ENCODE results near the gene BTBD19. TPM values are rescaled to one million over a fixed set of nuclear protein-coding genes. Genes with fewer than 3 reads are reported as not detected.

The BTBD19 gene
- total and polyA plus RNA-seq, 9 of the 15 experiments (the other 6 are each of a cell fraction or from before 2014, with no cell fraction given) = 0.22 to 2.0 (median 0.95) TPM

DNA sequence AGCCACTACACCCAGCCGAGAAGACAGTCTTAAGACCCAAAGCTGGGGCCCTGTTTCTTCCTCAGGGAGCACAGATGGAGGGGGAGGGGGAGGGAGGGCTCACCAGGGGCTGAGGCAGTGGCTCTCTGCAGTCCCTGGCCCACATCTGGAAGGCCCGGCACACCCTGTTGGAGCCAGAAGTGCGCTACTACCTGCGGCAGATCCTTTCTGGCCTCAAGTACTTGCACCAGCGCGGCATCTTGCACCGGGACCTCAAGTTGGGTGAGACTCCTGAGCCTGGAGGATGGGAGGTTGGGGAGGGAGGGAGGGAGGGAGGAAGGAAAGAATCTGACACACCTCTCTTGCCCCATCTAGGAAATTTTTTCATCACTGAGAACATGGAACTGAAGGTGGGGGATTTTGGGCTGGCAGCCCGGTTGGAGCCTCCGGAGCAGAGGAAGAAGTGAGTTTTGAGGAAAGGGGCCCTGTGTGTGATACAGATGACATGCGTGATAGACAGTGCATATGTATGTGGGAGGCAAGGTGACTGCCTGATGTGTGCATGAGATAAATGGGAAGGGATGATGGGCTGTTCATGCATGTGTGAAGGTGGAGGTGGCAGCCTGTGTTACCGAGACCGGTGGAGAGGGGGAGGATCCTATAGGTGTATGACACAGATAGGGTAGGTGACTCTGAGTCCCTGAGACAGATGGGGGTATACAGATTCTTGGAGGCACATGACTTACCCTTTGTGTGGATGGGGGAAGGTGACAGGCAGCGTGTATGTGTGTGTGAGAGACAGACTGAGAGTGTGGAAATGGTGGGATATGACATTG lies 6.6 kb upstream of the BTBD19 start (continued):
- TF ChIP-seq NFIX (CRISPR knock-in tag; IDR thresholded peaks at IDR 0.05; ENCODE audit: low read depth) (no peak), TOE1 (IDR thresholded peaks at IDR 0.05; ENCODE audit: borderline replicate concordance) (peak; percentile 47; the same call in 1 of the 2 replicates), TOE1 (CRISPR knock-in tag; IDR thresholded peaks at IDR 0.05; ENCODE audit: borderline replicate concordance, low read depth) (no peak), FIP1L1 (IDR thresholded peaks at IDR 0.05; ENCODE audit: low read depth, low read length, poor library complexity, severe bottlenecking) (no peak), IFI16 (CRISPR knock-in tag; IDR thresholded peaks at IDR 0.05) (no peak), SMARCA5 (IDR thresholded peaks at IDR 0.05) (no peak), GTF2E2 (tag; IDR thresholded peaks at IDR 0.05) (no peak), ELF2 (CRISPR knock-in tag; IDR thresholded peaks at IDR 0.05) (no peak), TAF15 (IDR thresholded peaks at IDR 0.05; ENCODE audit: low read depth, low read length) (no peak), EHMT2 (IDR thresholded peaks at IDR 0.05) (no peak), CBX8 (IDR thresholded peaks at IDR 0.05; ENCODE audit: borderline replicate concordance, extremely low read depth, low read depth, low read length, poor library complexity, severe bottlenecking) (no peak), SNIP1 (IDR thresholded peaks at IDR 0.05; ENCODE audit: low read depth) (no peak), MAFF (IDR thresholded peaks at IDR 0.05; ENCODE audit: low read length) (no peak), CHCHD3 (CRISPR knock-in tag; IDR thresholded peaks at IDR 0.05) (no peak), MBD2 (IDR thresholded peaks at IDR 0.05; ENCODE audit: borderline replicate concordance, low read depth) (no peak), CBFA2T2 (conservative IDR thresholded peaks at IDR 0.05) (peak; percentile 64), KLF16 (IDR thresholded peaks at IDR 0.05) (peak; percentile 39; the same call in 1 of the 2 replicates), NCOA1 (IDR thresholded peaks at IDR 0.05; ENCODE audit: low read depth) (no peak), ZNF830 (CRISPR knock-in tag; IDR thresholded peaks at IDR 0.05) (no peak), ZNF41 (CRISPR knock-in tag; conservative IDR thresholded peaks at IDR 0.05) (no peak), HMBOX1 (IDR thresholded peaks at IDR 0.05) (no peak), BCL6 (CRISPR knock-in tag; IDR thresholded peaks at IDR 0.05) (no peak), RBM14 (IDR thresholded peaks at IDR 0.05; ENCODE audit: borderline replicate concordance, insufficient read depth, low read depth, low read length) (no peak), NR3C1 (CRISPR knock-in tag; IDR thresholded peaks at IDR 0.05) (no peak), HDAC3 (IDR thresholded peaks at IDR 0.05; ENCODE audit: borderline replicate concordance, partially characterized antibody) (no peak), PTTG1 (tag; IDR thresholded peaks at IDR 0.05; ENCODE audit: low read depth) (no peak), NCOR1 (IDR thresholded peaks at IDR 0.05) (peak; percentile 59), PTRF (tag; IDR thresholded peaks at IDR 0.05) (no peak), MTA1 (IDR thresholded peaks at IDR 0.05; ENCODE audit: borderline replicate concordance) (no peak), FOXP1 (CRISPR knock-in tag; IDR thresholded peaks at IDR 0.05) (no peak), ZNF253 (CRISPR knock-in tag; conservative IDR thresholded peaks at IDR 0.05) (no peak), EP300 (IDR thresholded peaks at IDR 0.05; ENCODE audit: low read length) (peak; percentile 56), ZNF3 (CRISPR knock-in tag; IDR thresholded peaks at IDR 0.05) (no peak), LCOR (CRISPR knock-in tag; IDR thresholded peaks at IDR 0.05) (no peak)

Data from K562 (cell line).